GM23338 (cell line): ENCODE results near the gene ITPR2. TPM values are rescaled to one million over a fixed set of nuclear protein-coding genes. Genes with fewer than 3 reads are reported as not detected.

Source experiments
- CTCF ChIP-seq, 2 experiments: fragments of 200-600 bp in 1 of 2; sonication (generic) in 1 of 2; conservative IDR thresholded peaks; 2 replicates each; pipeline versions ENCODE4 v1.5.1 to v1.6.1; 2016 to 2017; ENCODE audit warnings: antibody characterized with exemption in 2 of 2, low read depth in 2 of 2, mild to moderate bottlenecking in 2 of 2, moderate library complexity in 1 of 2
- EZH2phosphoT487 ChIP-seq: fragments of 200-600 bp; sonication (generic); IDR thresholded peaks from one replicate; pipeline ENCODE4 v1.8.1; 2018; ENCODE audit warnings: antibody characterized with exemption; ENCODE audit not compliant: unreplicated experiment
- REST ChIP-seq: IDR thresholded peaks from one replicate; pipeline ENCODE4 v1.6.1; 2018; ENCODE audit warnings: antibody characterized with exemption; ENCODE audit not compliant: unreplicated experiment
- ZNF331 ChIP-seq: fragments of 250-450 bp; sonication (Bioruptor Pico); IDR thresholded peaks from 2 replicates; pipeline ENCODE4 v1.5.0; 2020; ENCODE audit warnings: low read depth, mild to moderate bottlenecking, moderate library complexity
- polyA plus RNA-seq: library from polyadenylated mRNA; unstranded; fragments of >200 nt; fragmentation: Nextera tagmentation; extraction: Ambion mirVana; gene quantifications from 2 replicates; pipeline ENCODE4 v1.2.1, GENCODE V29; 2016
- total RNA-seq: library from RNA; depleted of rRNA; stranded (reverse); fragments of >200 nt; shearing (Covaris generic); gene quantifications from 2 replicates; pipeline ENCODE4 v1.2.3, GENCODE V29; 2014
- TF ChIP-seq, protein P1 (sequence below): fragments of 250-450 bp; sonication (Bioruptor Pico); IDR thresholded peaks from 2 replicates; pipeline ENCODE4 v1.5.0; 2020; ENCODE audit warnings: mild to moderate bottlenecking, moderate library complexity

The ITPR2 gene
- total and polyA plus RNA-seq, 2 experiments from 2014 or later: 44.5 to 65.2 TPM

- TF ChIP-seq, protein P1, sequence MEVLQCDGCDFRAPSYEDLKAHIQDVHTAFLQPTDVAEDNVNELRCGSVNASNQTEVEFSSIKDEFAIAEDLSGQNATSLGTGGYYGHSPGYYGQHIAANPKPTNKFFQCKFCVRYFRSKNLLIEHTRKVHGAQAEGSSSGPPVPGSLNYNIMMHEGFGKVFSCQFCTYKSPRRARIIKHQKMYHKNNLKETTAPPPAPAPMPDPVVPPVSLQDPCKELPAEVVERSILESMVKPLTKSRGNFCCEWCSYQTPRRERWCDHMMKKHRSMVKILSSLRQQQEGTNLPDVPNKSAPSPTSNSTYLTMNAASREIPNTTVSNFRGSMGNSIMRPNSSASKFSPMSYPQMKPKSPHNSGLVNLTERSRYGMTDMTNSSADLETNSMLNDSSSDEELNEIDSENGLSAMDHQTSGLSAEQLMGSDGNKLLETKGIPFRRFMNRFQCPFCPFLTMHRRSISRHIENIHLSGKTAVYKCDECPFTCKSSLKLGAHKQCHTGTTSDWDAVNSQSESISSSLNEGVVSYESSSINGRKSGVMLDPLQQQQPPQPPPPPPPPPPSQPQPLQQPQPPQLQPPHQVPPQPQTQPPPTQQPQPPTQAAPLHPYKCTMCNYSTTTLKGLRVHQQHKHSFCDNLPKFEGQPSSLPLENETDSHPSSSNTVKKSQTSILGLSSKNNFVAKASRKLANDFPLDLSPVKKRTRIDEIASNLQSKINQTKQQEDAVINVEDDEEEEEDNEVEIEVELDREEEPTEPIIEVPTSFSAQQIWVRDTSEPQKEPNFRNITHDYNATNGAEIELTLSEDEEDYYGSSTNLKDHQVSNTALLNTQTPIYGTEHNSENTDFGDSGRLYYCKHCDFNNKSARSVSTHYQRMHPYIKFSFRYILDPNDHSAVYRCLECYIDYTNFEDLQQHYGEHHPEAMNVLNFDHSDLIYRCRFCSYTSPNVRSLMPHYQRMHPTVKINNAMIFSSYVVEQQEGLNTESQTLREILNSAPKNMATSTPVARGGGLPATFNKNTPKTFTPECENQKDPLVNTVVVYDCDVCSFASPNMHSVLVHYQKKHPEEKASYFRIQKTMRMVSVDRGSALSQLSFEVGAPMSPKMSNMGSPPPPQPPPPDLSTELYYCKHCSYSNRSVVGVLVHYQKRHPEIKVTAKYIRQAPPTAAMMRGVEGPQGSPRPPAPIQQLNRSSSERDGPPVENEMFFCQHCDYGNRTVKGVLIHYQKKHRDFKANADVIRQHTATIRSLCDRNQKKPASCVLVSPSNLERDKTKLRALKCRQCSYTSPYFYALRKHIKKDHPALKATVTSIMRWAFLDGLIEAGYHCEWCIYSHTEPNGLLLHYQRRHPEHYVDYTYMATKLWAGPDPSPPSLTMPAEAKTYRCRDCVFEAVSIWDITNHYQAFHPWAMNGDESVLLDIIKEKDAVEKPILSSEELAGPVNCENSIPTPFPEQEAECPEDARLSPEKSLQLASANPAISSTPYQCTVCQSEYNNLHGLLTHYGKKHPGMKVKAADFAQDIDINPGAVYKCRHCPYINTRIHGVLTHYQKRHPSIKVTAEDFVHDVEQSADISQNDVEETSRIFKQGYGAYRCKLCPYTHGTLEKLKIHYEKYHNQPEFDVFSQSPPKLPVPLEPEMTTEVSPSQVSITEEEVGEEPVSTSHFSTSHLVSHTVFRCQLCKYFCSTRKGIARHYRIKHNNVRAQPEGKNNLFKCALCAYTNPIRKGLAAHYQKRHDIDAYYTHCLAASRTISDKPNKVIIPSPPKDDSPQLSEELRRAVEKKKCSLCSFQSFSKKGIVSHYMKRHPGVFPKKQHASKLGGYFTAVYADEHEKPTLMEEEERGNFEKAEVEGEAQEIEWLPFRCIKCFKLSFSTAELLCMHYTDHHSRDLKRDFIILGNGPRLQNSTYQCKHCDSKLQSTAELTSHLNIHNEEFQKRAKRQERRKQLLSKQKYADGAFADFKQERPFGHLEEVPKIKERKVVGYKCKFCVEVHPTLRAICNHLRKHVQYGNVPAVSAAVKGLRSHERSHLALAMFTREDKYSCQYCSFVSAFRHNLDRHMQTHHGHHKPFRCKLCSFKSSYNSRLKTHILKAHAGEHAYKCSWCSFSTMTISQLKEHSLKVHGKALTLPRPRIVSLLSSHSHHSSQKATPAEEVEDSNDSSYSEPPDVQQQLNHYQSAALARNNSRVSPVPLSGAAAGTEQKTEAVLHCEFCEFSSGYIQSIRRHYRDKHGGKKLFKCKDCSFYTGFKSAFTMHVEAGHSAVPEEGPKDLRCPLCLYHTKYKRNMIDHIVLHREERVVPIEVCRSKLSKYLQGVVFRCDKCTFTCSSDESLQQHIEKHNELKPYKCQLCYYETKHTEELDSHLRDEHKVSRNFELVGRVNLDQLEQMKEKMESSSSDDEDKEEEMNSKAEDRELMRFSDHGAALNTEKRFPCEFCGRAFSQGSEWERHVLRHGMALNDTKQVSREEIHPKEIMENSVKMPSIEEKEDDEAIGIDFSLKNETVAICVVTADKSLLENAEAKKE (CRISPR knock-in tag): no peak
- no peak for TF ChIP-seq CTCF (conservative IDR thresholded peaks at IDR 0.05; ENCODE audit: low read depth in 2 of 2)
- no peak for TF ChIP-seq EZH2phosphoT487
- no peak for TF ChIP-seq REST
- no peak for TF ChIP-seq ZNF331 (CRISPR knock-in tag)
Measured at GRCh38 chr12:26880625-26881024, 47.6 kb upstream of the ITPR2 start (continued).
